ENCODE data around the gene RETREG1.

Gene RETREG1

GRCh38 chr5:16461782-16462181, 155.0 kb downstream of the RETREG1 start:
- DNase-seq (ENCODE audit: extremely low spot score), result no peak
- ChIA-PET CTCF (interaction anchor here (1.2 to 1.5 kb wide), 2 partner anchors 9 to 10 kb away, joined by 3 read pairs; no protein-coding TSS in a partner anchor), POLR2A (no interaction called here)
- TF ChIP-seq CTCF (IDR thresholded peaks at IDR 0.05; ENCODE audit: control extremely low read depth, extremely low read depth, low read depth, missing control alignments), result no peak

- no peak for TF ChIP-seq CTCF (IDR thresholded peaks at IDR 0.05; ENCODE audit: control extremely low read depth, extremely low read depth, low read depth, missing control alignments)
Observed at GRCh38 chr5:16461026-16461425, 155.8 kb downstream of the RETREG1 start.

GRCh38 chr5:16459451-16459850, 157.3 kb downstream of the RETREG1 start:
- ChIA-PET POLR2A (no interaction called here), CTCF (interaction anchor here (1.2 to 9.4 kb wide), 5 partner anchors 10 to 1354 kb away, joined by 3 to 91 read pairs (median 8); no protein-coding TSS in a partner anchor)
- TF ChIP-seq CTCF (IDR thresholded peaks at IDR 0.05; ENCODE audit: control extremely low read depth, extremely low read depth, low read depth, missing control alignments), result no peak
- DNase-seq (ENCODE audit: extremely low spot score), result no peak

More at GRCh38 chr5:16461026-16461425, 155.8 kb downstream of the RETREG1 start:
- ChIA-PET CTCF (no interaction called here), POLR2A (no interaction called here)
- no peak for DNase-seq (ENCODE audit: extremely low spot score)

GRCh38 chr5:16457853-16458252, 158.9 kb downstream of the RETREG1 start:
- DNase-seq (ENCODE audit: extremely low spot score), result no peak
- no peak for TF ChIP-seq CTCF (IDR thresholded peaks at IDR 0.05; ENCODE audit: control extremely low read depth, extremely low read depth, low read depth, missing control alignments)
- CTCF ChIA-PET, result interaction anchor here (0.8 to 9.4 kb wide), 12 partner anchors 11 to 298 kb away, joined by 3 to 91 read pairs (median 6); no protein-coding TSS in a partner anchor
- POLR2A ChIA-PET, result interaction anchor here (0.7 kb wide), 1 partner anchor 98 kb away, joined by 5 read pairs; no protein-coding TSS in a partner anchor

- POLR2A ChIA-PET, result no interaction called here
- no peak for DNase-seq (ENCODE audit: extremely low spot score)
- no peak for TF ChIP-seq CTCF (IDR thresholded peaks at IDR 0.05; ENCODE audit: control extremely low read depth, extremely low read depth, low read depth, missing control alignments)
- CTCF ChIA-PET, result interaction anchor here (0.6 to 9.4 kb wide), 11 partner anchors 11 to 297 kb away, joined by 3 to 91 read pairs (median 5); no protein-coding TSS in a partner anchor
Observed at GRCh38 chr5:16457451-16457850, 159.3 kb downstream of the RETREG1 start.

GRCh38 chr5:16456103-16456832, 160.5 kb downstream of the RETREG1 start:
- POLR2A ChIA-PET, result no interaction called here
- CTCF ChIA-PET, result interaction anchor here (0.8 to 9.4 kb wide), 28 partner anchors 8 to 1350 kb away, joined by 3 to 91 read pairs (median 5); no protein-coding TSS in a partner anchor
- peak; percentile 43 for TF ChIP-seq CTCF (IDR thresholded peaks at IDR 0.05; ENCODE audit: control extremely low read depth, extremely low read depth, low read depth, missing control alignments)
- DNase-seq (ENCODE audit: extremely low spot score), result peak; percentile 40
